Smooth muscle cell (in vitro differentiated cells): Measurements from ENCODE around the gene DSE. TPM values are rescaled to one million over a fixed set of nuclear protein-coding genes. Genes with fewer than 3 reads are reported as not detected.

Experiments used
- DNase-seq: peaks from one replicate; lab custom pipeline; 2025; ENCODE audit not compliant: unreplicated experiment; lab: John Stamatoyannopoulos, UW
- H2AFZ ChIP-seq: fragments of 200-600 bp; sonication (generic); 2 replicates; pipeline ENCODE4 v1.6.0; 2016; ENCODE audit warnings: antibody characterized with exemption, low read depth, mild to moderate bottlenecking
- H3F3A ChIP-seq: fragments of 200-600 bp; sonication (generic); 2 replicates; pipeline ENCODE4 v1.6.0; 2017; ENCODE audit warnings: antibody characterized with exemption, low read depth
- H3K27ac ChIP-seq: fragments of 200-600 bp; sonication (generic); 2 replicates; pipeline ENCODE4 v1.5.1; 2016; ENCODE audit warnings: low read depth, mild to moderate bottlenecking
- H3K27me3 ChIP-seq: fragments of 200-600 bp; sonication (generic); 2 replicates; pipeline ENCODE4 v1.6.1; 2016; ENCODE audit warnings: low read depth, mild to moderate bottlenecking
- H3K36me3 ChIP-seq: fragments of 200-600 bp; sonication (generic); 2 replicates; pipeline ENCODE4 v1.5.1; 2016; ENCODE audit warnings: low read depth
- H3K4me1 ChIP-seq: fragments of 200-600 bp; sonication (generic); 2 replicates; pipeline ENCODE4 v1.5.1; 2016; ENCODE audit warnings: low read depth
- H3K4me2 ChIP-seq: fragments of 200-600 bp; sonication (generic); 2 replicates; pipeline ENCODE4 v1.6.0; 2016; ENCODE audit warnings: mild to moderate bottlenecking
- H3K4me3 ChIP-seq: fragments of 200-600 bp; sonication (generic); 2 replicates; pipeline ENCODE4 v1.5.1; 2016; ENCODE audit warnings: mild to moderate bottlenecking
- H3K79me2 ChIP-seq: fragments of 200-600 bp; sonication (generic); 2 replicates; pipeline ENCODE4 v1.6.0; 2016; ENCODE audit warnings: low read depth, mild to moderate bottlenecking
- H3K9ac ChIP-seq: fragments of 200-600 bp; sonication (generic); 2 replicates; pipeline ENCODE4 v1.6.0; 2016; ENCODE audit warnings: low read depth
- H3K9me3 ChIP-seq: fragments of 200-600 bp; sonication (generic); replicated peaks from 2 replicates; pipeline ENCODE4 v1.5.1; 2016; ENCODE audit warnings: low read depth
- H4K20me1 ChIP-seq: fragments of 200-600 bp; sonication (generic); 2 replicates; pipeline ENCODE4 v1.6.0; 2016; ENCODE audit warnings: low read depth
- CTCF ChIP-seq: fragments of 200-600 bp; sonication (generic); IDR thresholded peaks from 2 replicates; pipeline ENCODE4 v1.5.1; 2017; ENCODE audit warnings: borderline replicate concordance, mild to moderate bottlenecking, antibody characterized with exemption; ENCODE audit not compliant: insufficient read depth, poor library complexity, severe bottlenecking
- WGBS: methylation state at CpG from one replicate; pipeline ENCODE4 v1.1.7; 2016; ENCODE audit warnings: low lambda C conversion rate; 5-methylcytosine and 5-hydroxymethylcytosine counted together
- polyA plus RNA-seq: library from polyadenylated mRNA; unstranded; fragments of >200 nt; fragmentation: Nextera tagmentation; extraction: Ambion mirVana; gene quantifications from 2 replicates; pipeline ENCODE4 v1.2.1, GENCODE V29; 2016
- total RNA-seq: library from RNA; depleted of rRNA; stranded (reverse); fragments of >200 nt; gene quantifications from 2 replicates; pipeline ENCODE4 v1.2.3, GENCODE V29; 2014

DSE gene
- total and polyA plus RNA-seq, 2 experiments from 2014 or later: 38.6 to 76.2 TPM

GRCh38 chr6:116456106-116456505, 85.4 kb downstream of the DSE start:
- no peak for DNase-seq
- H3K36me3 ChIP-seq: no peaks in the 10 kb centered on the region
- H3K27me3 ChIP-seq: peaks cover 16% of the 10 kb centered on the region
- no peaks in the 10 kb centered on the region for H3F3A ChIP-seq
- 89% methylated on average over 3 of the region's 3 CpGs for whole genome bisulfite sequencing
- no peaks in the 10 kb centered on the region for H4K20me1 ChIP-seq
- no peaks in the 10 kb centered on the region for H3K79me2 ChIP-seq
- no peak overlapping the region for H3K4me2 ChIP-seq
- H3K4me1 ChIP-seq: no peaks in the 10 kb centered on the region
- no peak overlapping the region for H3K9ac ChIP-seq
- no peak for TF ChIP-seq CTCF
- no peak overlapping the region for H3K27ac ChIP-seq
- no peak overlapping the region for H2AFZ ChIP-seq
- no peak overlapping the region for H3K4me3 ChIP-seq
- H3K9me3 ChIP-seq: no peaks in the 10 kb centered on the region

GRCh38 chr6:116456927-116457326, 86.2 kb downstream of the DSE start:
- WGBS: 88% methylated on average over 2 of the region's 2 CpGs
- H3K9me3 ChIP-seq: no peaks in the 10 kb centered on the region
- TF ChIP-seq CTCF: no peak

GRCh38 chr6:116458264-116458663, 87.5 kb downstream of the DSE start:
- no peak overlapping the region for H3K4me3 ChIP-seq
- H3K27me3 ChIP-seq: peaks cover 26% of the 10 kb centered on the region
- TF ChIP-seq CTCF: no peak
- no peak overlapping the region for H3K4me2 ChIP-seq
- no peaks in the 10 kb centered on the region for H4K20me1 ChIP-seq
- H3K79me2 ChIP-seq: no peaks in the 10 kb centered on the region
- peaks cover 3% of the 10 kb centered on the region for H3K4me1 ChIP-seq
- no peak overlapping the region for H3K9ac ChIP-seq
- DNase-seq: no peak
- H3K27ac ChIP-seq: no peak overlapping the region
- H3K9me3 ChIP-seq: no peaks in the 10 kb centered on the region
- WGBS: 97% methylated on average over 9 of the region's 9 CpGs
- no peak overlapping the region for H2AFZ ChIP-seq
- no peaks in the 10 kb centered on the region for H3K36me3 ChIP-seq
- H3F3A ChIP-seq: no peaks in the 10 kb centered on the region

More at GRCh38 chr6:116456927-116457326, 86.2 kb downstream of the DSE start:
- Histone ChIP-seq H3K4me1 (peaks cover 3% of the 10 kb centered on the region), H3K4me2 (no peak overlapping the region), H2AFZ (no peak overlapping the region), H3K27me3 (peaks cover 17% of the 10 kb centered on the region), H3K27ac (no peak overlapping the region), H3K36me3 (no peaks in the 10 kb centered on the region), H3F3A (no peaks in the 10 kb centered on the region), H3K79me2 (no peaks in the 10 kb centered on the region), H3K4me3 (no peak overlapping the region), H3K9ac (no peak overlapping the region), H4K20me1 (no peaks in the 10 kb centered on the region)
- DNase-seq: no peak

- 82% methylated on average over 4 of the region's 4 CpGs for WGBS
- Histone ChIP-seq H3K9ac (no peak overlapping the region), H3F3A (no peaks in the 10 kb centered on the region), H3K36me3 (no peaks in the 10 kb centered on the region), H3K27me3 (peaks cover 37% of the 10 kb centered on the region), H3K4me2 (no peak overlapping the region), H3K4me3 (no peak overlapping the region), H3K9me3 (no peaks in the 10 kb centered on the region), H3K27ac (no peak overlapping the region), H3K79me2 (no peaks in the 10 kb centered on the region), H3K4me1 (peaks cover 3% of the 10 kb centered on the region), H4K20me1 (no peaks in the 10 kb centered on the region), H2AFZ (no peak overlapping the region)
- TF ChIP-seq CTCF: no peak
- no peak for DNase-seq
These were observed 89.2 kb downstream of the DSE start for GRCh38 chr6:116459927-116460326.
